ENCODE results near the gene GALNT13.

DNA sequence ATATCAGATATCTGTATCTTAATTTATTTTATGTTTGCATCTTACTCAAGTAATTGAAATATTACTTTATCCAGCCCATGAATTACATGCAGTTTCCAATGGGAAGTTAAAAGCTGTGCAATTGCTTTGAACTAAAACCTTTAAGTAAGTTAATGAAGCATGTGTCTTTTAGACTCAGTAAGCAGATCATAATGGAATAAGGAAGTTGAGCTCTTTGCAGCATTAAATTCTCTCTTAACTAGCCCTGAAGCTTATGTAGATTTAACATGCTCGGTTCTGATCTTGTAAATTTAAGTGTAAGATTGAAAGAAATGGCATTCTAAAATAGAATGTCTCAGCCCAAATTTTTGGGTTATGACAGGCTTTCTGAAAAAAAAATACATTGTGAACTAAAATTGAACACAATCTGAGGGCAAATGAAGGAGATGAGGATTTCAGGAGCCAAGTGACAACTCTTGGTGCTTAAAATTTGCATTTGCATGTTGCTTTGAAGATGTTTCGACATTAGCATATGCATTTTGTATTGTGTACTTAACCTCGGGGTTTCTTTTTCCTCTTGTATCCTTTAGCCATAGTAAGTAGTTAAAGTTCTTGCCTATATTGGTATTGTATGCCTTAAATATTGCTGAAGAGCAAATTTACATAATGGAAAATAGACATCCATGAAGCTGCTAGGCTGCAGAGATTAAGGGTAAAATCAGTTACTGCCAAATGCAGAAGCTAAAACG, 529.0 kb downstream of the GALNT13 start:
- TF ChIP-seq, protein P1, sequence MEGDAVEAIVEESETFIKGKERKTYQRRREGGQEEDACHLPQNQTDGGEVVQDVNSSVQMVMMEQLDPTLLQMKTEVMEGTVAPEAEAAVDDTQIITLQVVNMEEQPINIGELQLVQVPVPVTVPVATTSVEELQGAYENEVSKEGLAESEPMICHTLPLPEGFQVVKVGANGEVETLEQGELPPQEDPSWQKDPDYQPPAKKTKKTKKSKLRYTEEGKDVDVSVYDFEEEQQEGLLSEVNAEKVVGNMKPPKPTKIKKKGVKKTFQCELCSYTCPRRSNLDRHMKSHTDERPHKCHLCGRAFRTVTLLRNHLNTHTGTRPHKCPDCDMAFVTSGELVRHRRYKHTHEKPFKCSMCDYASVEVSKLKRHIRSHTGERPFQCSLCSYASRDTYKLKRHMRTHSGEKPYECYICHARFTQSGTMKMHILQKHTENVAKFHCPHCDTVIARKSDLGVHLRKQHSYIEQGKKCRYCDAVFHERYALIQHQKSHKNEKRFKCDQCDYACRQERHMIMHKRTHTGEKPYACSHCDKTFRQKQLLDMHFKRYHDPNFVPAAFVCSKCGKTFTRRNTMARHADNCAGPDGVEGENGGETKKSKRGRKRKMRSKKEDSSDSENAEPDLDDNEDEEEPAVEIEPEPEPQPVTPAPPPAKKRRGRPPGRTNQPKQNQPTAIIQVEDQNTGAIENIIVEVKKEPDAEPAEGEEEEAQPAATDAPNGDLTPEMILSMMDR (IDR thresholded peaks at IDR 0.05 in 2 of 3, conservative IDR thresholded peaks at IDR 0.05 in 1 of 3; ENCODE audit: control insufficient read depth in 2 of 3, extremely low read depth in 1 of 3, insufficient read depth in 1 of 3, low read depth in 3 of 3, low read length in 3 of 3) = no peak
- TF ChIP-seq POLR2A (IDR thresholded peaks at IDR 0.05; ENCODE audit: low read depth, low read length) = no peak
- no peak for TF ChIP-seq CREM (IDR thresholded peaks at IDR 0.05; ENCODE audit: low read depth)
- no peak for TF ChIP-seq HDAC6 (IDR thresholded peaks at IDR 0.05; ENCODE audit: unreplicated experiment)
- TF ChIP-seq, protein P2, sequence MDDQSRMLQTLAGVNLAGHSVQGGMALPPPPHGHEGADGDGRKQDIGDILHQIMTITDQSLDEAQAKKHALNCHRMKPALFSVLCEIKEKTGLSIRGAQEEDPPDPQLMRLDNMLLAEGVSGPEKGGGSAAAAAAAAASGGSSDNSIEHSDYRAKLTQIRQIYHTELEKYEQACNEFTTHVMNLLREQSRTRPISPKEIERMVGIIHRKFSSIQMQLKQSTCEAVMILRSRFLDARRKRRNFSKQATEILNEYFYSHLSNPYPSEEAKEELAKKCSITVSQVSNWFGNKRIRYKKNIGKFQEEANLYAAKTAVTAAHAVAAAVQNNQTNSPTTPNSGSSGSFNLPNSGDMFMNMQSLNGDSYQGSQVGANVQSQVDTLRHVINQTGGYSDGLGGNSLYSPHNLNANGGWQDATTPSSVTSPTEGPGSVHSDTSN (IDR thresholded peaks at IDR 0.05; ENCODE audit: insufficient replicate concordance, low read depth, low read length) = no peak
- TF ChIP-seq HDAC2 (IDR thresholded peaks at IDR 0.05) = no peak
- no peak for TF ChIP-seq EP300 (IDR thresholded peaks at IDR 0.05; ENCODE audit: borderline replicate concordance in 1 of 2, control insufficient read depth in 1 of 2, low read depth in 2 of 2, low read length in 2 of 2)

All from GM12878 (cell line).